Measurements from ENCODE around the gene GDAP1L1. TPM values are rescaled to one million over a fixed set of nuclear protein-coding genes. Genes with fewer than 3 reads are reported as not detected.

GDAP1L1 gene
- polyA plus RNA-seq, 2 of the 4 experiments (the other 2 are of a cell fraction): 0.06 to 0.13 TPM

DNA sequence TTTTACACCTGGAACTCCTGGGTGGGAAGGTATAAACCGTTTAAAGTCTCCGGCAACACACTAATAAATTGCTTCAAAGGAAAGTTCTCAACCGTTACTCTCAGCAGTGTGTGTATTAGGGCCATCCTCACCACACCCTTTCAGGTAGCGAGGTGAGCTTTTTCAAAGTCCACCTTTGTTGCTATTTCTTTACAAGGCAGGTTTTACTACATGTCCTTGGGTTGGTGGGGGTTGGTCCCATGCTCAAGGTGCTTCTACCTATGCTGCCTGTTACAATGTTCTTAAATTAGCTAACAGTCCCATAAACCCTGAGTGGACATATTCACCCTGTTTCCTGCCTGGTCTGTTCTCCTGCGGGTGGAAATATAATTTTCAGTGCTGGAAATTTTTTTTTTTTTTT, 23.4 kb upstream of the GDAP1L1 start:
- DNase-seq (ENCODE audit: low read depth in 1 of 2, low spot score in 1 of 2): no peak
- CTCF ChIA-PET: interaction anchor here (0.6 to 16.0 kb wide), 11 partner anchors 8 to 588 kb away, joined by 3 to 440 read pairs (median 4); partner anchors contain the start of genes FITM2 and GDAP1L1
- no peak for FAIRE-seq
- TF ChIP-seq NR3C1 (IDR thresholded peaks at IDR 0.05): no peak
- TF ChIP-seq, protein P1, sequence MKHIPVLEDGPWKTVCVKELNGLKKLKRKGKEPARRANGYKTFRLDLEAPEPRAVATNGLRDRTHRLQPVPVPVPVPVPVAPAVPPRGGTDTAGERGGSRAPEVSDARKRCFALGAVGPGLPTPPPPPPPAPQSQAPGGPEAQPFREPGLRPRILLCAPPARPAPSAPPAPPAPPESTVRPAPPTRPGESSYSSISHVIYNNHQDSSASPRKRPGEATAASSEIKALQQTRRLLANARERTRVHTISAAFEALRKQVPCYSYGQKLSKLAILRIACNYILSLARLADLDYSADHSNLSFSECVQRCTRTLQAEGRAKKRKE (CRISPR knock-in tag; IDR thresholded peaks at IDR 0.05; ENCODE audit: low read depth): no peak
- TF ChIP-seq, protein P2, sequence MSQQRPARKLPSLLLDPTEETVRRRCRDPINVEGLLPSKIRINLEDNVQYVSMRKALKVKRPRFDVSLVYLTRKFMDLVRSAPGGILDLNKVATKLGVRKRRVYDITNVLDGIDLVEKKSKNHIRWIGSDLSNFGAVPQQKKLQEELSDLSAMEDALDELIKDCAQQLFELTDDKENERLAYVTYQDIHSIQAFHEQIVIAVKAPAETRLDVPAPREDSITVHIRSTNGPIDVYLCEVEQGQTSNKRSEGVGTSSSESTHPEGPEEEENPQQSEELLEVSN (IDR thresholded peaks at IDR 0.05; ENCODE audit: borderline replicate concordance, low read depth): no peak
- TF ChIP-seq, protein P3, sequence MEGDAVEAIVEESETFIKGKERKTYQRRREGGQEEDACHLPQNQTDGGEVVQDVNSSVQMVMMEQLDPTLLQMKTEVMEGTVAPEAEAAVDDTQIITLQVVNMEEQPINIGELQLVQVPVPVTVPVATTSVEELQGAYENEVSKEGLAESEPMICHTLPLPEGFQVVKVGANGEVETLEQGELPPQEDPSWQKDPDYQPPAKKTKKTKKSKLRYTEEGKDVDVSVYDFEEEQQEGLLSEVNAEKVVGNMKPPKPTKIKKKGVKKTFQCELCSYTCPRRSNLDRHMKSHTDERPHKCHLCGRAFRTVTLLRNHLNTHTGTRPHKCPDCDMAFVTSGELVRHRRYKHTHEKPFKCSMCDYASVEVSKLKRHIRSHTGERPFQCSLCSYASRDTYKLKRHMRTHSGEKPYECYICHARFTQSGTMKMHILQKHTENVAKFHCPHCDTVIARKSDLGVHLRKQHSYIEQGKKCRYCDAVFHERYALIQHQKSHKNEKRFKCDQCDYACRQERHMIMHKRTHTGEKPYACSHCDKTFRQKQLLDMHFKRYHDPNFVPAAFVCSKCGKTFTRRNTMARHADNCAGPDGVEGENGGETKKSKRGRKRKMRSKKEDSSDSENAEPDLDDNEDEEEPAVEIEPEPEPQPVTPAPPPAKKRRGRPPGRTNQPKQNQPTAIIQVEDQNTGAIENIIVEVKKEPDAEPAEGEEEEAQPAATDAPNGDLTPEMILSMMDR (IDR thresholded peaks at IDR 0.05): no peak
- TF ChIP-seq HOXA7 (CRISPR knock-in tag; IDR thresholded peaks at IDR 0.05): no peak
- no peak for TF ChIP-seq ZC3H11A (IDR thresholded peaks at IDR 0.05)
- Histone ChIP-seq H3K4me3 (no peak overlapping the region), H3K27ac (no peak overlapping the region), H3K9me3 (no peaks in the 10 kb centered on the region), H3K4me1 (no peaks in the 10 kb centered on the region), H3K4me2 (no peak overlapping the region)
- WGBS (ENCODE audit: missing lambda C conversion rate): 80% methylated on average over 5 of the region's 5 CpGs
- POLR2A ChIA-PET: no interaction called here
- no peak for ATAC-seq

DNA sequence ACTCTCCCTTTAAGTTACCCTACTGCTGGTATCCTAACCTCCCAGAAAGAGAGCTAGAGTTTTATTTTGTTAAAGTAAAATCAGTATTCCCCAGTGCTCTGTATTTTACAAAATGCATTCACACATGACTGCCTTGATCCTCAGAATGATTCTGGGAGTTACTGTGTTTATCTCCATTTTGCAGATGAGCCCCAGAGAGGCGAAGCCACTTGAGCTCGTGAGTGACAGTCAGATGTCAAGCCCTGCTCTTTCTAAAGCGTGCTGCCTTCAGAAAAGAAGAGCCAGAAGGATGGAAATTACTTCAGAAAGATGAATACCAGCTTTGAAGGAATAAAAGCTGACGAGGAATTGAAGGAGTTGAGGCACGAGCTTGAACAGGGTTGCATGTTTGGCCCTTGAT, 22.5 kb upstream of the GDAP1L1 start:
- H3K9me3 ChIP-seq: no peaks in the 10 kb centered on the region
- H3K4me3 ChIP-seq: no peak overlapping the region
- H3K27ac ChIP-seq: no peak overlapping the region
- TF ChIP-seq, protein P4, sequence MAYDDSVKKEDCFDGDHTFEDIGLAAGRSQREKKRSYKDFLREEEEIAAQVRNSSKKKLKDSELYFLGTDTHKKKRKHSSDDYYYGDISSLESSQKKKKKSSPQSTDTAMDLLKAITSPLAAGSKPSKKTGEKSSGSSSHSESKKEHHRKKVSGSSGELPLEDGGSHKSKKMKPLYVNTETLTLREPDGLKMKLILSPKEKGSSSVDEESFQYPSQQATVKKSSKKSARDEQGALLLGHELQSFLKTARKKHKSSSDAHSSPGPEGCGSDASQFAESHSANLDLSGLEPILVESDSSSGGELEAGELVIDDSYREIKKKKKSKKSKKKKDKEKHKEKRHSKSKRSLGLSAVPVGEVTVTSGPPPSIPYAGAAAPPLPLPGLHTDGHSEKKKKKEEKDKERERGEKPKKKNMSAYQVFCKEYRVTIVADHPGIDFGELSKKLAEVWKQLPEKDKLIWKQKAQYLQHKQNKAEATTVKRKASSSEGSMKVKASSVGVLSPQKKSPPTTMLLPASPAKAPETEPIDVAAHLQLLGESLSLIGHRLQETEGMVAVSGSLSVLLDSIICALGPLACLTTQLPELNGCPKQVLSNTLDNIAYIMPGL (CRISPR knock-in tag; IDR thresholded peaks at IDR 0.05; ENCODE audit: borderline replicate concordance): no peak
- TF ChIP-seq NPAS2 (CRISPR knock-in tag; IDR thresholded peaks at IDR 0.05; ENCODE audit: borderline replicate concordance): no peak
- TF ChIP-seq, protein P3 (IDR thresholded peaks at IDR 0.05): no peak
- no peak for TF ChIP-seq TFCP2L1 (CRISPR knock-in tag; IDR thresholded peaks at IDR 0.05)
- no peak for TF ChIP-seq PHF8 (IDR thresholded peaks at IDR 0.05; ENCODE audit: borderline replicate concordance, low read depth)
- TF ChIP-seq, protein P5, sequence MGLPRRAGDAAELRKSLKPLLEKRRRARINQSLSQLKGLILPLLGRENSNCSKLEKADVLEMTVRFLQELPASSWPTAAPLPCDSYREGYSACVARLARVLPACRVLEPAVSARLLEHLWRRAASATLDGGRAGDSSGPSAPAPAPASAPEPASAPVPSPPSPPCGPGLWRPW (IDR thresholded peaks at IDR 0.05): no peak
- no peak for TF ChIP-seq CHD2 (IDR thresholded peaks at IDR 0.05; ENCODE audit: low read length, partially characterized antibody)
- TF ChIP-seq MAFK (IDR thresholded peaks at IDR 0.05; ENCODE audit: partially characterized antibody): no peak
- TF ChIP-seq CBX2 (IDR thresholded peaks at IDR 0.05; ENCODE audit: borderline replicate concordance, low read depth): no peak
- TF ChIP-seq, protein P6, sequence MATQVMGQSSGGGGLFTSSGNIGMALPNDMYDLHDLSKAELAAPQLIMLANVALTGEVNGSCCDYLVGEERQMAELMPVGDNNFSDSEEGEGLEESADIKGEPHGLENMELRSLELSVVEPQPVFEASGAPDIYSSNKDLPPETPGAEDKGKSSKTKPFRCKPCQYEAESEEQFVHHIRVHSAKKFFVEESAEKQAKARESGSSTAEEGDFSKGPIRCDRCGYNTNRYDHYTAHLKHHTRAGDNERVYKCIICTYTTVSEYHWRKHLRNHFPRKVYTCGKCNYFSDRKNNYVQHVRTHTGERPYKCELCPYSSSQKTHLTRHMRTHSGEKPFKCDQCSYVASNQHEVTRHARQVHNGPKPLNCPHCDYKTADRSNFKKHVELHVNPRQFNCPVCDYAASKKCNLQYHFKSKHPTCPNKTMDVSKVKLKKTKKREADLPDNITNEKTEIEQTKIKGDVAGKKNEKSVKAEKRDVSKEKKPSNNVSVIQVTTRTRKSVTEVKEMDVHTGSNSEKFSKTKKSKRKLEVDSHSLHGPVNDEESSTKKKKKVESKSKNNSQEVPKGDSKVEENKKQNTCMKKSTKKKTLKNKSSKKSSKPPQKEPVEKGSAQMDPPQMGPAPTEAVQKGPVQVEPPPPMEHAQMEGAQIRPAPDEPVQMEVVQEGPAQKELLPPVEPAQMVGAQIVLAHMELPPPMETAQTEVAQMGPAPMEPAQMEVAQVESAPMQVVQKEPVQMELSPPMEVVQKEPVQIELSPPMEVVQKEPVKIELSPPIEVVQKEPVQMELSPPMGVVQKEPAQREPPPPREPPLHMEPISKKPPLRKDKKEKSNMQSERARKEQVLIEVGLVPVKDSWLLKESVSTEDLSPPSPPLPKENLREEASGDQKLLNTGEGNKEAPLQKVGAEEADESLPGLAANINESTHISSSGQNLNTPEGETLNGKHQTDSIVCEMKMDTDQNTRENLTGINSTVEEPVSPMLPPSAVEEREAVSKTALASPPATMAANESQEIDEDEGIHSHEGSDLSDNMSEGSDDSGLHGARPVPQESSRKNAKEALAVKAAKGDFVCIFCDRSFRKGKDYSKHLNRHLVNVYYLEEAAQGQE (IDR thresholded peaks at IDR 0.05): no peak
- no peak for TF ChIP-seq CHD4 (IDR thresholded peaks at IDR 0.05; ENCODE audit: borderline replicate concordance)
- TF ChIP-seq FOXS1 (CRISPR knock-in tag; IDR thresholded peaks at IDR 0.05): no peak
- no peak for TF ChIP-seq POLR2A (IDR thresholded peaks at IDR 0.05; ENCODE audit: low read length)
- no peak for DNase-seq (ENCODE audit: low read depth in 1 of 2, low spot score in 1 of 2)
- 79% methylated on average over 5 of the region's 5 CpGs for WGBS (ENCODE audit: missing lambda C conversion rate)
- no peak for ATAC-seq
- ChIA-PET CTCF (interaction anchor here (0.7 to 16.0 kb wide), 7 partner anchors 9 to 386 kb away, joined by 3 to 440 read pairs (median 14); partner anchors contain the start of gene FITM2), POLR2A (no interaction called here)
- no peak overlapping the region for H3K4me2 ChIP-seq
- no peak for FAIRE-seq
- no peaks in the 10 kb centered on the region for H3K4me1 ChIP-seq
